HG03558 (cell line): ENCODE results near the gene CDK14.
A peak's percentile ranks its signal among the peaks of the same experiment; 100 is the strongest.

ENCODE experiments used
- ATAC-seq: cut with Tn5 transposase; IDR thresholded peaks from one replicate; pipeline ENCODE4 v1.9.1; 2021; ENCODE audit warnings: moderate number of reproducible peaks; ENCODE audit not compliant: unreplicated experiment; ENCODE audit errors: extremely low read depth

CDK14 gene

GRCh38 chr7:91066627-91067026 is 470.5 kb downstream of the CDK14 start:
- ATAC-seq: no peak

GRCh38 chr7:91067242-91067641 is 471.1 kb downstream of the CDK14 start:
- ATAC-seq: no peak

- no peak for ATAC-seq
These were observed 472.1 kb downstream of the CDK14 start for GRCh38 chr7:91068136-91068795.

GRCh38 chr7:91069146-91069545 is 473.0 kb downstream of the CDK14 start:
- ATAC-seq: no peak

- ATAC-seq: no peak
These were observed 483.4 kb downstream of the CDK14 start for GRCh38 chr7:91079487-91079886.

GRCh38 chr7:91080351-91080750 is 484.2 kb downstream of the CDK14 start:
- no peak for ATAC-seq

GRCh38 chr7:91082038-91082437 is 485.9 kb downstream of the CDK14 start:
- ATAC-seq: no peak

- ATAC-seq: no peak
These were observed 486.9 kb downstream of the CDK14 start for GRCh38 chr7:91082852-91083495.

GRCh38 chr7:91083855-91084644 is 487.9 kb downstream of the CDK14 start:
- no peak for ATAC-seq

- ATAC-seq: no peak
These were observed 489.1 kb downstream of the CDK14 start for GRCh38 chr7:91085175-91085574.

GRCh38 chr7:91086200-91086599 is 490.1 kb downstream of the CDK14 start:
- ATAC-seq: no peak

GRCh38 chr7:91088156-91088555 is 492.0 kb downstream of the CDK14 start:
- no peak for ATAC-seq

- ATAC-seq: no peak
These were observed 492.6 kb downstream of the CDK14 start for GRCh38 chr7:91088691-91089090.

GRCh38 chr7:91089382-91089963 is 493.4 kb downstream of the CDK14 start:
- peak; percentile 45 for ATAC-seq

- no peak for ATAC-seq
These were observed 494.6 kb downstream of the CDK14 start for GRCh38 chr7:91090684-91091083.

GRCh38 chr7:91091631-91092030 is 495.5 kb downstream of the CDK14 start:
- ATAC-seq: no peak

- no peak for ATAC-seq
These were observed 497.1 kb downstream of the CDK14 start for GRCh38 chr7:91093181-91093580.

GRCh38 chr7:91098566-91098965 is 502.4 kb downstream of the CDK14 start:
- no peak for ATAC-seq

- ATAC-seq: no peak
These were observed 507.2 kb downstream of the CDK14 start for GRCh38 chr7:91103363-91103762.

GRCh38 chr7:91107460-91107859 is 511.3 kb downstream of the CDK14 start:
- no peak for ATAC-seq

GRCh38 chr7:91109200-91109599 is 513.1 kb downstream of the CDK14 start:
- ATAC-seq: no peak
